ENCODE measurements around the gene EIF4E3. TPM values are rescaled to one million over a fixed set of nuclear protein-coding genes. Genes with fewer than 3 reads are reported as not detected.
A peak's percentile ranks its signal among the peaks of the same experiment; 100 is the strongest.

The EIF4E3 gene
- total RNA-seq, 1 experiment from 2014 or later = 4.3 TPM

DNA sequence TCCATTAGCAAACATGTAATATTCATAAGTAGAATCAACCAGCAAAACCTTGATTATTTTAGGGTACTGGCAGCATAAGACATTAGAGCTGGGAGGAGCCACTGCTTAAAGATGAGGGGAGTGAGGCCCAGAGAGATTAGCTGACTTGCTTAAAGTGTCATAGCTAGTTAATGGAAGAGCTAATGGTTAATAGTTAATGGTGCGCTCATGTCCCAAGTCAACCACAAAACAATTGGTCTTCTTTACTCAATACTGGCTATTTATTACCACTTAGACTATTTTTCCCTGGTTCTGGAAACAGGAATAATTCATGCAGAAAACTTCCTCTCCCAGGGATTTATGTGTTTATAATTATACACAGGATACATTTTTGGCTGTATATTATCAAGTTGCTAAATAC, 33.1 kb downstream of the EIF4E3 start:
- DNase-seq (ENCODE audit: extremely low read depth, low read depth) = no peak

DNA sequence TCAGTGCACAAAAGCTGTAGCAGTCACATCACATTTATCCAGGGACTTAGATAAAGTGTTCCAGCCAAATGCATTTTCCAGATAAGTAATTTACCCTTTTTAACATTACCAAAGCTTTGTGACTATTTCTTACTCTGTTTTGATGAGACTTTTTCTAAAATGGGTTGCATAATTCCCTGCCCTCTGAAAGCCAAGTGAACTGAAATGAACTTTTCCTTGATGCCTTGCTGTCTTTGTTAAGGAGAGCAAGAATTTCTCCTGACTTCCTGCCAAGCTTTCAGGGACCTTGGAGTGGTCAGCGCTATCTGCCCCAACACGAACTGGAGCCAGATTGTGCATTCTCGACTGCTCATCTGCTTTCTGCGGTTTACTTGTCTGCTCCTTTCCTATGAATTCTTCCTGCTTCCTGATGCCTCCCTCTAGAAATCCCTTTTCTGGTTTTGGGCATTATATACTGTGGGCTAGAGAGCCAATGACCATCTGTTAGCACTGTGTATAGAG, 34.8 kb downstream of the EIF4E3 start:
- no peak for DNase-seq (ENCODE audit: extremely low read depth, low read depth)

- no peak for DNase-seq (ENCODE audit: extremely low read depth, low read depth)
These were observed 35.9 kb downstream of the EIF4E3 start for GRCh38 chr3:71689291-71689690.

DNA sequence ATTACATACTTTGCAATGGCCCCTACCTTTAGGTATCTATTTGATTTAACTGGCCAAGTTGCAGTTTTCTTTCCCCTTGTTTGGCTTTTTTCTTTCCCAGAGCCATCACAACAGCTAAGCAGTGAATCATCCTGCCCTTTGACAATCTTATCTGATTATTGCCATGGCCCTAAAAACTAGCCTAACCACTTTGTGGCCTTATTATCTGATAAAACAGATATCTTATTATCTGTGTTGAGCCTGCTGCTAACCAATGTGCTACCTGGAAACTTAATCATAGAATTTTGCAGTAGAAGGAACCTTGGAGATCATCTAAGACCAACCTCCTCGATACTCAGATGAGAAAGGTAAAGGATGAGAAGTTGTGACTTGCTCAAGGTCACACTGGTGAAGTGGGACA, 37.1 kb downstream of the EIF4E3 start:
- no peak for DNase-seq (ENCODE audit: extremely low read depth, low read depth)

DNA sequence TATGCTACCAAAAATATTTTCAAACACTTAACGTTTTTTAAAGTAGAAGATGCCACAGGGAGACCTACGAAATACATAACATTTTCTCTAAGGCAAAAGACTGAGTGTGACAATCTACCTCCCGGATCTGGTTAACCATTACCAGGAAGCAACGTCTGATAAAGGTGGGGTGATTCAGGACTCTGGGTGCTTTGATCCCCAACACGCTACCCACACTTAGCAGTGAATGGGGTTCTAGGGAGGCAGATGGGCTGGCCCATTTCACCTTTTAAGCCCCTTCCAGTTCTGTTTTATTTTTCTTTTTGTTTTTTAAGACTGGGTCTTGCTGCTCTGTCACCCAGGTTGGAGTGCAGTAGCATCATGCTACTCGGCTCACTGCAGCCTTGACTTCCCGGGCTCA, 39.5 kb downstream of the EIF4E3 start:
- no peak for DNase-seq (ENCODE audit: extremely low read depth, low read depth)

GRCh38 chr3:71684757-71685386, 40.3 kb downstream of the EIF4E3 start:
- DNase-seq (ENCODE audit: extremely low read depth, low read depth) = no peak

GRCh38 chr3:71684046-71684756, 41.0 kb downstream of the EIF4E3 start:
- DNase-seq (ENCODE audit: extremely low read depth, low read depth) = no peak

DNA sequence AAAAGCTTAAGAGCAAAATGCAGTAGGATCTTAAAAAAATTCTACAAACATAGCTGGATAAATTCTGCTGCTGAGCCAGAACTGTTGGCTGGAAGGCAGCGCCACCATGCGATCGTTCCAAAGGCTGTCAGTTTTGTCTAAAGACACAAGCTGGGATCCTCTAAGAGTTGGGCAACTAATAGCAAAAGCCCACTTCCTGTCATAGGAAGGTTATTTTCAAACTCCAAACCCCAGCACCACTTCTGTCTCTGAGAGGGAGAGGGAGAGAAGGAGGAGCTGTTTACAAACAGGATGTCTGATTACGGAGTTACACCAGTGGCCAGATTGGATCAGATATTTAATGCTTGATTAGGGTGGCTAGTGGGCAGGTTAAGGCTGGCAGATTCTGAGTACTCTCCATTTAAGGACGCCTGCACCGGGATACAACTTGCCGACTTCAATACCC, 44.0 kb downstream of the EIF4E3 start:
- DNase-seq (ENCODE audit: extremely low read depth, low read depth) = peak; percentile 37

GRCh38 chr3:71680603-71681002, 44.6 kb downstream of the EIF4E3 start:
- no peak for DNase-seq (ENCODE audit: extremely low read depth, low read depth)

DNA sequence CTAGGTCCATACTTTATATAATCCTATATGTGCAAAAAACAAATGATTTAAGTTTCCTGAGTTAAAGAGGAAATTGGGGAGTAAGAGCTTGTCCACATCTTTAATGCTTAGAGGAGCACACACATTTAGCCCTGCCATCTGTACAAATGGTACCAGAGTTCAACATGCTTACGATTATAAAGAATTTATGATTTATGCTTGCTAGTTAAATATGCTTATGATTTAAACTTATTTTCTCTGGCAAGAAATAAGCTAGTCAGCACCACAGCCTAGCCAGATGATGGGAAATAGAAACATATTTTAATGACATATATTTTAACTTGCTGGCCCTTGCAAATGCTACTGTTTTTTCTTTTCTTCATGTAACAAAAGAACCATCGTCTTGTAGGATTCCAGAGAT, 48.3 kb downstream of the EIF4E3 start:
- no peak for DNase-seq (ENCODE audit: extremely low read depth, low read depth)

- no peak for DNase-seq (ENCODE audit: extremely low read depth, low read depth)
These were observed 51.7 kb downstream of the EIF4E3 start for GRCh38 chr3:71673486-71673885.

DNA sequence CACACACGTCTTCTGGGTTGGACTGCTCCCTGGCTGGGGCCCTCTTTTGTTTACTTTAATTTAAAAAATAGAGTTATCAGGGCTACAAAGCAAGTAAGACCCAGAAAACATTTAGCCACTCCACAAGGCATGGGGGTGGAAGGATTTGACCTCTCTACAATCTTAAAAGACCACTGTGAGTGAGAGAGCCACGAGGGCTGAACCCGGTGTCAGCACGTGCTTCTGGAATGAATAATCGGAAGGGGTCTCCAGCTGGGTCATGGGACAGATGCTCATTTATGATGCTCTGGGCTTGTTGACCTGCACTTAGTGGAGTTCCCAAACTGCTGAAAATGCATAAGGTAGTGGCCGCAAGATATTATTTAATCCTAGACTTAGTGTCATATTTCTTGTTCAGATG, 52.4 kb downstream of the EIF4E3 start:
- no peak for DNase-seq (ENCODE audit: extremely low read depth, low read depth)

DNA sequence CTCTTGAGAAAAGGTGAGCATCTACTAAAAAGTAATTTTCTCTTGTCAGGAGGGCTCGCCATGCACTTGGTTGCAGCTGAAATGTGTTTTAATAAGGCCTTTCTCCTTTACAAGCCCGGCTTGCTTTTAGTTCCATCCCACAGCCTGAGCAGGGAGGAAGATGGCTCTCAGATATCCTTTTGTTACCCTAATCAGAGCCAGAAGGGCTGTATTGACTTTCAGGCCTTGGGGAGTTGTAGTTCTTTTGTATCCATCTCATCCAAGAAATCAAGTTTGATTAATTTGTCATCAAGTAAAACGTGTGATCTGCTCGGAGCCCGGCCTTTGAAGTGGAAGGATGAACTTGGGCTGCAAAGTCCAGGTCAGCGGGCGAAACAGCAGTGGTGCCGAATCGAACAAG, 52.9 kb downstream of the EIF4E3 start:
- DNase-seq (ENCODE audit: extremely low read depth, low read depth) = no peak

DNA sequence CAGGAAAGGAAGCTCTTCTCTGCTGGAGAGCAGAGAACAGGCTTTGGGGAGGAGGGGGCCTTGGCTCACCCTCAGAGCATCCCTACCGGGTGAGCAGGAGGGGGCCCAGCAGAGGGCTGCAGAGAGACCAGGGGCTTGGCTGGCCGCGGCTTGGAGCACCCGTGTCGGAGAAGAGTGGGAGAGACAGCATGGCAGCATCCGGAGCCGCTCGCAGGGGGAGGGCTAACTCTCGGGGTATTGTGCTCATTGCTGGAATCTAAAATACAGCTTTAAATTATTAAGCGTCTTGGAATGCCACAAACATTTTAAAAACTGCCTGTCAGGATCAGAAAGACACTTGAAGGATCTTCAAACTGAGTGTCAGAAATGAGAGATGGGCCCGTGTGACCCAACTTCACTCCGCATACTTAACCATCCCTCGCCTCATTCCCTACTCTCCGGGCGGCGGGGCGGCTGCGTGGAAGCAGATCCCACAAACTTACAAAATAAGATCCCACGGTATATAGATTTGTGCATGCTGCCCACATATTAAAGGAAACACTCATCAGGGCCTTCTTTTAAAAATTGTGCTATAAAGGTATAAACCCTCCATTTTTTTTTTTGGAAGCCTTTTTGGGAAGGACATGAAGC, 53.9 kb downstream of the EIF4E3 start:
- no peak for DNase-seq (ENCODE audit: extremely low read depth, low read depth)

DNA sequence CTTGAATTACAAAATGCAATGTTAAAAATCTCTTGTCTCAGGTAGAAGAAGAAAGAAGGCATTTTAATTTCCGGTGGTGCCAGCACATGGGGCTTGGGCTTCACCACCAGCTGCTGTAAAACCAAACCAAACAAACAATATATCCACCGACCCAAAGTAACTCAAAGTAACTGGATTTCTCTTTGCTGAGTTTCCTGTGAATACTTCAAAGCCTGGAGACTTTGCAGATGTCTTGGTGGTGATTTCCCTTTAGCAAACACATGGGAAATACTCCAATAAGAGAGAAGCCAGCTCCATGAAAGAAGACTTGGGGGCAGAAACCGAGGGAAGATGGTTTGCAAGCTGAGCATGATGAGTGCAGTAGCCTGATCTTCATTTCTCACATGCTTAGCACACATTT, 62.6 kb downstream of the EIF4E3 start:
- no peak for DNase-seq (ENCODE audit: extremely low read depth, low read depth)

DNA sequence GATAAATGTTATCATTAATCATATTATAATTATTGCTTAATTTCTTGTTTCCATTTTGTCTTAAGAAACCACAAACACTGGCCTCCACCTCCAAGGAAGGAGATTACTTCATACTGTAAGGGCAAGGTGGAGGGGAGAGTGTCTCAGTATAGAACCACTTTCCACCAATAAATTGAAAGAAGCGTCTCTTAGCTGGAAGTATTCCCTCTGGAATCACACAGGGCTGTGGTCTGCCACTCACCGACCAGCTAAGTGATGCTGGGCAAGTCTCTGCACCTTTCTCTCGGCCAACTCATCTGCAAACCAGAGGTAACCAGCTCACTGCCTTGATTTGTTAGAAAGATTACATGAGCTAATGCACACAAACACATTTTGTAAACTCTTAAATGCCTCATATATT, 63.1 kb downstream of the EIF4E3 start:
- DNase-seq (ENCODE audit: extremely low read depth, low read depth) = no peak

DNA sequence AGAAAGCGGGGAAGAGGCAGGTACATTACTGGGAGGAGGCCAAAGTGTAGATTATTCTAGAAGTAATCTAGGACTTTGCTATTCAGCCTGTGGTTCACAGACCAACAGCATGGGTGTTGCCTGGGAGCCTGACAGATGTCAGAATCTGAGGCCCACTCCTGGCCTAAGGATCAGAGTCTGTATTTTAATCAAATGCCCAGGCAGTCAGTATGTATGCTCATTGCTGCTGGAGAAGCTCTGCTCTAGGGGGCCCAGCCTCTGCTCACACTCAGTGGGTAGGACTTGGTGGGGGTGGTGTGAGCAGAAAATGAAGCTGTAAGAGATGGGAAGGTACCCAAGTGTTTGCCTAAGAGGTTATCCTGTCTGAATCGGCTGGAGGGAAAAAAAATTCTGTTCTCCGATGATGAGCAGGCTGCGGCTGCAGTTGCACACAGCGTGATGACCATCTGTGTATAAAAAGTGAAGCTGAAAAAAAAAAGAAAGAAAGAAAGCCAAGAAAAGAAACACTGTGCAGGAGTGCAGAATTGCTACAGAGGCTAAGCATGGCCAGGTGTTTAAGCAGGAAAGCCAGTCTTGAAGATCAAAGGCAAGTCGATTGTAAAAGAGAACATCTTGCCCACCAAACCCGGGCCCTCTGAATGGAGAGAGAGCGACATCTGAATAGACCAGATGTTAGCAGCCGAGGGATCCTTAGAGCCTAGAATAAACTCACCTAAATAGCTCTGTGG, 65.2 kb downstream of the EIF4E3 start:
- no peak for DNase-seq (ENCODE audit: extremely low read depth, low read depth)

- no peak for DNase-seq (ENCODE audit: extremely low read depth, low read depth)
These were observed 67.2 kb downstream of the EIF4E3 start for GRCh38 chr3:71657831-71658530.

- no peak for DNase-seq (ENCODE audit: extremely low read depth, low read depth)
These were observed 70.1 kb downstream of the EIF4E3 start for GRCh38 chr3:71655061-71655460.

DNA sequence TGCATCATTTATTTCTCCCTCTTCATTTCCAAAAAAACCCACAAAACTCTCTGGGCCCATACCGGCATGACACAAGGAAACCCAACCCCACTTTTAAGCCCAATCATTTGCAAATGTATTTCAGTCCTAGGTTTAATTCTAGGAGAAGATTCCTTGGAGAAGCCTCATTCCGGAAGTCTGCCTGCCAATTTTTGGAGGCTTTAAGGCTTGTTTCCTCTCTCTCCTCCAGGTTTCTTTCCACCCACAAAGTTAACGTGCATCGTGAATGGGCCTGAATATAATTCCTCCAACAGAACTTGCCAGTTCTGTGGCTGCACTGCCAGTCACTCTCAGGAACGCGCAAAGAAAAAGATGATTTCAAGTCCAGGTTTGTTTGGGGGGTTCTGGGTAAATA, 71.8 kb downstream of the EIF4E3 start:
- DNase-seq (ENCODE audit: extremely low read depth, low read depth) = no peak
